ENCODE results near the gene LRRC8D.

LRRC8D gene

DNA sequence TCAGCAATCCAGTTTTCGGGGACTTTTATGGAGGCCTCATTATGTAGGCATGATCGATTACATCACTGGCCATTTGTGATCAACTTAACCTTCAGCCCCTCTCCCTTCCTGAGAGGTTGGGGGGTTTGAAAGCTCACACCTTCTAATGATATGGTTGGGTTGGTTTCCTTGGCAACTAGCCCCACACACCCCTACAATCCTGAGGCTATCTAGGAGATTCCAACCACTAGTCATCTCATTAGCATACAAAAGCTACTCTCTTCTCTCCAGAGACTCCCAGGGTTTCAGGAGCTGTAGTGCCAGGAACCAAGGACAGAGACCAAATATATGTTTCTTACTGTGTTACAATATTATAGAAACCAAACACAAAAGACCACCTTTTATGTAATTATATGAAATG is 138.9 kb downstream of the LRRC8D start:
- Histone ChIP-seq H3K4me1 (peaks cover 21 to 78% (median 56%) of the 10 kb centered on the region in 10 experiments), H3K27me3 (no peaks in the 10 kb centered on the region), H3K27ac (no peak overlapping the region), H3K9me3 (replicated peaks in 1 of 11) (peaks cover 19 to 52% (median 39%) of the 10 kb centered on the region in 11 experiments), H3K9ac (no peak overlapping the region), H3K4me2 (no peak overlapping the region), H3K36me3 (peaks cover 0 to 20% (median 0%) of the 10 kb centered on the region in 11 experiments; a peak in 5 of 22 replicates), H3K4me3 (peak overlapping the region in 1 of 10 experiments; percentile 12; a peak in 4 of 20 replicates), H4K20me1 (no peaks in the 10 kb centered on the region)
- no peak for TF ChIP-seq Cebpa-rat (IDR thresholded peaks at IDR 0.05)

DNA sequence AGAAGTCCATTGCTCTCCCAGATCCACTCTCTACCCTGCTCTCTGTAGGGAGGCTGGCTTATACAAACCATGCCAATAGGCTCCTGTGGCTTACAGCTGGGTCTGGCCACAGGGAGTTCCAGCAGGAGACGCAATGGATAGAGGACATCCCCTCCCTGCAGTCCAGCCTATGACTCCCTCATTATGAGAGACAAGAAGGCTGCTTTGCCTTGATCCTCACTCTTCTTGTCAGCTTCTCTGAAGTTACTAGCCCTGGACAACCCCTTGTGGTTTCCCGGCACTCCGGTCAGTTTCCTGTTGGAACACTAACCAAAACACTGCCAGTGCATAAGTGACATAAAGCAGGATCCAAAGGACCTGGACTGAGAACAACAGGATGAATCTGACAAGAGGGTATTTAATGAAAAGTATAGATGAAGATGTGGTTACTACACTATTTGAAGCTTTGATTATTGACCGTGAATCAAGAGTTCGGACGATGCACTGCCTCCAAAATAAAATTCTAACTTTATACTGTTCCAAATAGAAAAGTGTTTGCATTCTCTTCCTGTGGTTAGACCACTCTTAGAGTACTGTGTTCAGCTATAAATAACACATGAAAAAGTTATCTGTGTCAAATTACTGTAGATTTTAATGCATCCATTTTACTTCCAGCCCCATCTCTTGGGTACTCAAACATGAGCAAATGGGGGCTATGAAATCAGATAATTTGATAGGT is 141.4 kb downstream of the LRRC8D start:
- Histone ChIP-seq H3K36me3 (peaks cover 0 to 12% (median 0%) of the 10 kb centered on the region in 11 experiments; a peak in 5 of 22 replicates), H3K4me3 (peak overlapping the region in 3 of 10 experiments; percentile 12 to 40 (median 34); a peak in 5 of 20 replicates), H3K9me3 (replicated peaks in 1 of 11) (peaks cover 19 to 42% (median 28%) of the 10 kb centered on the region in 11 experiments), H3K4me1 (peaks cover 22 to 62% (median 47%) of the 10 kb centered on the region in 10 experiments), H4K20me1 (no peaks in the 10 kb centered on the region), H3K9ac (peak overlapping the region in 5 of 11 experiments; percentile 2 to 51 (median 35); a peak in 8 of 22 replicates), H3K27me3 (no peaks in the 10 kb centered on the region), H3K27ac (peak overlapping the region in 8 of 11 experiments; percentile 1 to 60 (median 7); a peak in 8 of 22 replicates), H3K4me2 (peak overlapping the region; percentile 66 to 94 (median 83))
- TF ChIP-seq Cebpa-rat (IDR thresholded peaks at IDR 0.05), result no peak

DNA sequence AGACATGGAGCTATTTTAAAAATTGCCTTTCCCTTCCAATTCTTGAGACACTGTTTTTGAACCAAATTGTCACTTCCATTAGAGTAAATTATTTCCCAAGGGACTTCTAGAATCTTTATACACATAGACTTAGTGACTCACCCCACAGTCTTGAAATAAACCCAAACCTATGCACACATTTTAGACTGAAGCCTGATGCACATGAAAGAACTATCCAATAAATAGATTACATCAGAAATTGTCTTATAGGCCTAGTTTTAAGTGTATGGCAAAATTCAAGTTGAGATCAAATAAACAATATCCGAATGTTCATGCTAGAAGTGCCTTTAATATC is 141.9 kb downstream of the LRRC8D start:
- Histone ChIP-seq H3K9me3 (replicated peaks in 1 of 11) (peaks cover 19 to 42% (median 28%) of the 10 kb centered on the region in 11 experiments), H3K4me1 (peaks cover 18 to 56% (median 42%) of the 10 kb centered on the region in 10 experiments), H4K20me1 (no peaks in the 10 kb centered on the region), H3K4me3 (peak overlapping the region in 2 of 10 experiments; percentile 34 to 40; a peak in 2 of 20 replicates), H3K36me3 (peaks cover 0 to 12% (median 0%) of the 10 kb centered on the region in 11 experiments; a peak in 5 of 22 replicates), H3K27me3 (no peaks in the 10 kb centered on the region), H3K9ac (peak overlapping the region in 1 of 11 experiments; percentile 51; a peak in 1 of 22 replicates), H3K4me2 (peak overlapping the region; percentile 66 to 94 (median 83); a peak in 21 of 22 replicates), H3K27ac (peak overlapping the region in 5 of 11 experiments; percentile 3 to 43 (median 6); a peak in 4 of 22 replicates)
- TF ChIP-seq Cebpa-rat (IDR thresholded peaks at IDR 0.05), result no peak

DNA sequence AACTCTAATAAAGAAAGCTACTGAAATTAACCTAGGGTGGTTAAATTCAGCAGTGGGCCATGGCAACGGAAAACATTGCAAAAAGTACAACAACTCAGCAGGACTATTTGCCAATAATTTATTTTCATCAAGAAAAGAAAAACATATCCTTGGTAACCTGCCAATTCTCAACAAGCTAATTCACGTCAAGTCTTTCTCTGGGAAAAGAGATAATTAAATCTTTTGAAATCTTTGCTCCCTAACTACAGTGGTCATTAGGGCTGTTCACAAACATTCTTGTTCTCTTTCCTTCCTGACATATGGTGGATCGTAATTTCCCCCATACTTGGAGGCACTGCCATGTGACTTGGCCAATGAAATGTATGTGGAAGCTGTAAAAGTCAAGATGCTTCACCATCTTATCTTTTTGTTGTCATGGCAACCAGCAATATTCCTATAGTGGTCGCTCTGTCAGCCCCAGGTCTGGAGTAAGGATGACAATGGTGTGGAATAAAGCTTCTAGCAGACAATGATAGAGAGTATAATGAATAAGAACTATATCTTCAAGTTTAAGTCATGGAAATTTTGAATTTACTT is 144.4 kb downstream of the LRRC8D start:
- TF ChIP-seq Cebpa-rat (IDR thresholded peaks at IDR 0.05), result no peak
- no peak overlapping the region for H3K4me2 ChIP-seq
- no peak overlapping the region for H3K27ac ChIP-seq

DNA sequence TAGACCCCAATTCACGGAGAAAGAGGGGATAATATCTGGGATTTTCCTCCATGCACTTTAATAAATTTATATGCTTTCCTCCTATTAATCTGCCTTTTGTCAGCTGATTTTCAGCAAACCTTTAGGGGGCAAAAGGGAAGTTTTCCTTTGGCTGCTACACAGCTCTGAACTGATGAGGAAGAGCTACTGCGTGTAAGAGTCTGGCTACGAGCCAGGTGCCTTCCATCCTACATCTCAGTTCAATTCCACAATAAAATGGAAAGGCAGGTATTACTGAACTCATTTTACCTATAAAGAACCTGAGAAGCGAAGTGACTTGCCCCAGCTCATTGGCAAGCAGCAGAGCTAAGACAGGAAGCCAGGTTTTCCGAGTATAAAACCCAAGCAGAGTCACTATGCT is 145.8 kb downstream of the LRRC8D start:
- no peak overlapping the region for H3K9ac ChIP-seq
- H3K4me1 ChIP-seq, result peaks cover 18 to 44% (median 38%) of the 10 kb centered on the region in 10 experiments
- no peaks in the 10 kb centered on the region for H3K27me3 ChIP-seq
- no peaks in the 10 kb centered on the region for H3K36me3 ChIP-seq
- H3K4me2 ChIP-seq, result peak overlapping the region in 7 of 11 experiments; percentile 5 to 34 (median 20); a peak in 9 of 22 replicates
- peaks cover 0 to 15% (median 6%) of the 10 kb centered on the region in 11 experiments; a peak in 8 of 22 replicates for H3K9me3 ChIP-seq (replicated peaks in 1 of 11)
- no peak overlapping the region for H3K27ac ChIP-seq
- TF ChIP-seq Cebpa-rat (IDR thresholded peaks at IDR 0.05), result no peak
- H4K20me1 ChIP-seq, result no peaks in the 10 kb centered on the region
- no peak overlapping the region for H3K4me3 ChIP-seq

More for the DNA sequence above, 144.4 kb downstream of the LRRC8D start:
- no peaks in the 10 kb centered on the region for H3K36me3 ChIP-seq
- H3K9ac ChIP-seq, result no peak overlapping the region
- H3K9me3 ChIP-seq (replicated peaks in 1 of 11), result peaks cover 0 to 18% (median 9%) of the 10 kb centered on the region in 11 experiments; a peak in 15 of 22 replicates
- H4K20me1 ChIP-seq, result no peaks in the 10 kb centered on the region
- H3K27me3 ChIP-seq, result no peaks in the 10 kb centered on the region
- no peak overlapping the region for H3K4me3 ChIP-seq
- peaks cover 18 to 44% (median 38%) of the 10 kb centered on the region in 10 experiments for H3K4me1 ChIP-seq

DNA sequence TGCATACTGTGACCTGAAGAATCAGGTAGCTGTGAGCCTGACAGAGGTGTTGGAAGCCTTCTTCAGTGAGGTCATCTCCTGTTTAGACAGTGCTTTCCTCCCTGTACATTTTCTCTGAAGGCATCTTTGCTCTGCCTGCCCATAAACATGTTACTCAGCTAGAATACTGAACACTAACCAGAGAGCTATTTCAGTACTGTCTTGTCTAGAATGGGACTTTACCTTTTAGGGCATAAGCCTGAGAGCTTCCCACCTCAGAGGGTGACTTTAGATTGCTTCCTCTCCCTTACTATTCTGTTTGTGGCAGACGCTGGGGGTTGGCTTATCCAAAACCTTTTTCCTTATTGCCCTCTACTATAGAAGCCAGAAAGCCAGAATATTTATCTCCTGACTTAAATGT is 150.8 kb downstream of the LRRC8D start:
- no peaks in the 10 kb centered on the region for H3K27me3 ChIP-seq
- no peak overlapping the region for H3K4me3 ChIP-seq
- H3K36me3 ChIP-seq, result no peaks in the 10 kb centered on the region
- H3K9ac ChIP-seq, result no peak overlapping the region
- no peak for TF ChIP-seq Cebpa-rat (IDR thresholded peaks at IDR 0.05)
- peaks cover 4 to 45% (median 23%) of the 10 kb centered on the region in 10 experiments for H3K4me1 ChIP-seq
- no peaks in the 10 kb centered on the region for H4K20me1 ChIP-seq
- H3K27ac ChIP-seq, result no peak overlapping the region
- no peaks in the 10 kb centered on the region for H3K9me3 ChIP-seq (replicated peaks in 1 of 11)
- H3K4me2 ChIP-seq, result no peak overlapping the region

DNA sequence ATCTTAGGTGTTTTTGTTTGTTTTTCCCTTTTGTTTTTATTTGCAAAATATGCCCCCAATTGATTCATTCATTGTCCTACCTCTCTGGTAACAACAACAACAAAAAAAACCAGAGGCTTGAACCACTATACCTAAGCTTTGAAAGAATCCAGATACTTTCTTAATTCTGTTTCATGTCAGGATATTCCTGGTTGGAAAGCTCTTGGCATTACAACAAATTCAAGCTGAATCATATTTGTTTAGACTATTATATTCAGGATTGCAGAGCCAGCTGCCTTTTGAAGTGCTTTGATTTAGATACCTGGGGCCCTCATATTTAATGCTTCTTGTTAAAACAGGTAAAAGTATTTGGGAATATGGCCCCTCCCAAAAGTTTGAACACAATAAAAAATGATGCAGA is 151.2 kb downstream of the LRRC8D start:
- Histone ChIP-seq H3K4me1 (peaks cover under 1 to 41% (median 18%) of the 10 kb centered on the region in 10 experiments; a peak in 18 of 20 replicates), H3K27ac (no peak overlapping the region), H3K36me3 (no peaks in the 10 kb centered on the region), H4K20me1 (no peaks in the 10 kb centered on the region), H3K9ac (no peak overlapping the region), H3K27me3 (no peaks in the 10 kb centered on the region), H3K4me3 (no peak overlapping the region), H3K9me3 (replicated peaks in 1 of 11) (no peaks in the 10 kb centered on the region), H3K4me2 (no peak overlapping the region)
- no peak for TF ChIP-seq Cebpa-rat (IDR thresholded peaks at IDR 0.05)

DNA sequence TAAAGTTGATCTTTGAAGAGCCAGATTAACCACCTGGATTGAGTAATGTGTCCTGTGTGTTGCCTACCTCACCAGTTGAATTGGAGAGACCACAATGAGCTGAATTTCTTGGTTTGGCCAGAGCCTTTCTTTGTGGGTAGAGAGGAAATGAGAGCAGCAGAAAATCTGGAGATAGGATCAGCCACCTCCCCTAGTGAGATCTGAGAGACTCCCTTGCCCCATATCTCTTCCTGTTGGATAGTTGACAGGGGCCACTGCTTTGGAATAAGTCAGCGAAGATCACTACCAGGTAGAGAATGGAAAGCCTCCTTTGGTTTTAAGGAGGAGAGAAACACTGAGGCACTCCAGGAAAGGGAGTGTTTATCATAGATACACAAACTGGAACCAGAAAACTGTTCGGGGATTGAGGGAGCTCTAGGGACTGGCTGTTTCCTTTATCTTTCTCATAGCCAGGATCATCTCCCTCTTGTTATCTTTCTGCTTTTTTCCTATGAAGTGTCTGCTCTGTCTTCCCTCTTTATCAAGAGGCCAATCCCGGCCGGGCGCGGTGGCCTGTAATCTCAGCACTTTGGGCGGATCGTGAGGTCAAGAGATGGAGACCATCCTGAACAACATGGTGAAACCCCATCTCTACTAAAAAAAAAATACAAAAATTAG is 152.8 kb downstream of the LRRC8D start:
- no peaks in the 10 kb centered on the region for H3K36me3 ChIP-seq
- peak overlapping the region in 5 of 11 experiments; percentile 26 to 76 (median 57); a peak in 8 of 22 replicates for H3K4me2 ChIP-seq
- no peaks in the 10 kb centered on the region for H3K27me3 ChIP-seq
- no peaks in the 10 kb centered on the region for H4K20me1 ChIP-seq
- H3K9ac ChIP-seq, result no peak overlapping the region
- no peak for TF ChIP-seq Cebpa-rat (IDR thresholded peaks at IDR 0.05)
- H3K4me3 ChIP-seq, result no peak overlapping the region
- no peaks in the 10 kb centered on the region for H3K9me3 ChIP-seq (replicated peaks in 1 of 11)
- H3K4me1 ChIP-seq, result peaks cover 0 to 37% (median 18%) of the 10 kb centered on the region in 10 experiments; a peak in 13 of 20 replicates
- peak overlapping the region in 1 of 11 experiments; percentile 2; a peak in 1 of 22 replicates for H3K27ac ChIP-seq

DNA sequence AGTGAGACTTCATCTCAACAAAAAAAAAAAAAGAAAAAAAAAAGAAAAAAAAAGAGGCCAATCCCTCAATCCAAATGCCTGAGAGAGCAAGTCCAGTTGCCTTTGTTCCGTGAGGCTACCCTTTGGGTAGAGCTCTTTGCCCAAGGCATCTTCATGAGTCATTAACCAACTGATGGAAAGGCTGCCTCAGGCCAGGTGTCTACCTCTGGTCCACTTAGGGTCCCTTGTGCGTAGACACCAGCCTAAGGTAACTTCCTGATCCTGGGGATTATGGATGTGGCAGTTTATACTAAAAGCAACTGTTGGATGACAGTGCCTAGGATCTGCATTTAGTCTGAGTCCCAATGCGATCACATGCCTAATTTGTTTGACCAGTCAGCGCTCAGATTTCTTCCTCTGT is 153.4 kb downstream of the LRRC8D start:
- no peaks in the 10 kb centered on the region for H3K9me3 ChIP-seq (replicated peaks in 1 of 11)
- no peaks in the 10 kb centered on the region for H4K20me1 ChIP-seq
- H3K4me1 ChIP-seq, result peaks cover 0 to 37% (median 18%) of the 10 kb centered on the region in 10 experiments; a peak in 13 of 20 replicates
- H3K27me3 ChIP-seq, result no peaks in the 10 kb centered on the region
- no peak overlapping the region for H3K4me3 ChIP-seq
- H3K27ac ChIP-seq, result no peak overlapping the region
- TF ChIP-seq Cebpa-rat (IDR thresholded peaks at IDR 0.05), result no peak
- no peak overlapping the region for H3K9ac ChIP-seq
- H3K36me3 ChIP-seq, result no peaks in the 10 kb centered on the region
- peak overlapping the region in 3 of 11 experiments; percentile 56 to 80 (median 76); a peak in 6 of 22 replicates for H3K4me2 ChIP-seq

All from BLaER1 treated with 17β-estradiol and CSF1 and Interleukin-3, amounts not matched to agents 10 nM and 100 nM (cell line).